ENCODE measurements around the gene GK. TPM values are rescaled to one million over a fixed set of nuclear protein-coding genes. Genes with fewer than 3 reads are reported as not detected.

GK gene
- total and polyA plus RNA-seq, 2 of the 8 experiments (the other 6 are each of a cell fraction or from before 2014, with no cell fraction given), result 2.9 to 11.2 TPM

- Histone ChIP-seq H3K9me3 (ENCODE audit: insufficient read depth in 2 of 2, low read depth in 1 of 2, low read length in 1 of 2) (peaks cover 0 to 8% of the 10 kb centered on the region in 2 experiments; a peak in 1 of 4 replicates), H3K27ac (ENCODE audit: low read depth, low read length) (no peak overlapping the region), H2BK15ac (ENCODE audit: low read length) (no peak overlapping the region), H2BK12ac (ENCODE audit: low read depth, low read length) (no peak overlapping the region), H3K27me3 (replicated peaks in 1 of 4; ENCODE audit: control insufficient read depth in 3 of 4, extremely low read depth in 1 of 4, insufficient read depth in 3 of 4, low read length in 3 of 4) (no peaks in the 10 kb centered on the region), H3K4ac (replicated peaks; ENCODE audit: insufficient read length, low read depth, low read length) (no peak overlapping the region), H3K23me2 (ENCODE audit: low read depth, low read length) (no peaks in the 10 kb centered on the region), H3K36me3 (ENCODE audit: control insufficient read depth in 2 of 4, insufficient read depth in 4 of 4, low read length in 3 of 4) (no peaks in the 10 kb centered on the region), H3K4me1 (replicated peaks in 1 of 4; ENCODE audit: control insufficient read depth in 3 of 4, insufficient read depth in 4 of 4, low read length in 3 of 4) (no peaks in the 10 kb centered on the region), H2BK5ac (ENCODE audit: low read depth, low read length) (no peak overlapping the region), H2AFZ (ENCODE audit: low read length) (no peak overlapping the region), H3K79me1 (ENCODE audit: low read depth, low read length) (no peaks in the 10 kb centered on the region), H4K20me1 (replicated peaks in 1 of 2; ENCODE audit: control insufficient read depth in 1 of 2, insufficient read depth in 2 of 2, low read length in 2 of 2) (no peaks in the 10 kb centered on the region), H3K56ac (replicated peaks; ENCODE audit: insufficient read length, low read depth, low read length) (no peak overlapping the region), H3K9ac (replicated peaks in 1 of 4; ENCODE audit: extremely low read depth in 1 of 4, low read depth in 3 of 4, low read length in 3 of 4) (no peak overlapping the region), H3K4me3 (ENCODE audit: extremely low read depth in 1 of 4, insufficient read depth in 2 of 4, low read depth in 3 of 4, low read length in 4 of 4) (no peak overlapping the region), H4K5ac (ENCODE audit: insufficient read length, low read depth, low read length) (no peak overlapping the region), H3K14ac (ENCODE audit: insufficient read length) (no peak overlapping the region), H2BK20ac (ENCODE audit: low read length) (no peak overlapping the region), H2AK5ac (ENCODE audit: low read depth, low read length) (no peak overlapping the region), H4K91ac (replicated peaks; ENCODE audit: insufficient read length, low read length) (no peak overlapping the region), H4K8ac (ENCODE audit: extremely low read depth, insufficient read depth, low read length) (no peak overlapping the region), H2BK120ac (replicated peaks; ENCODE audit: low read depth, low read length) (no peak overlapping the region), H3K18ac (ENCODE audit: extremely low read depth, low read length) (no peak overlapping the region), H3K79me2 (ENCODE audit: control insufficient read depth in 1 of 2, insufficient read depth in 2 of 2, low read length in 2 of 2) (no peaks in the 10 kb centered on the region), H3K23ac (ENCODE audit: insufficient read length) (no peak overlapping the region), H3K4me2 (ENCODE audit: insufficient read depth in 1 of 2, low read depth in 2 of 2, low read length in 2 of 2) (no peak overlapping the region)
- 91% methylated on average over 7 of the region's 8 CpGs; no CpG with 5 or more reads in 1 of the 2 experiments for WGBS, 2 experiments (ENCODE audit: extremely low coverage in 1 of 2, insufficient coverage in 1 of 2, insufficient read length in 1 of 2, insufficient replicate concordance in 2 of 2, low coverage in 1 of 2, low lambda C conversion rate in 2 of 2, missing lambda C conversion rate in 1 of 2)
- DNase-seq (ENCODE audit: low read depth in 1 of 2, low spot score in 2 of 2) (no peak), FAIRE-seq (no peak)
- POLR2A ChIA-PET (ENCODE audit: partially characterized antibody), result no interaction called here
- CTCF ChIA-PET (ENCODE audit: partially characterized antibody), result no interaction called here
- no peak for TF ChIP-seq SP4 (IDR thresholded peaks at IDR 0.05; ENCODE audit: low read length)
- TF ChIP-seq ATF2 (IDR thresholded peaks at IDR 0.05; ENCODE audit: low read length), result no peak
Measured at GRCh38 chrX:30637874-30638815, 15.1 kb upstream of the GK start.

All from H1 (cell line).